Stomach (tissue), 9 donors: ENCODE data around the gene SPOUT1. TPM values are rescaled to one million over a fixed set of nuclear protein-coding genes. Genes with fewer than 3 reads are reported as not detected.

Experiments used
- DNase-seq, 2 donors: peaks; one replicate each; pipeline versions ENCODE4 v3.0.0 to v3.0.0-alpha.2; 2013 to 2019
- H3K27ac ChIP-seq, 5 donors: fragments of 200-600 bp in 4 of 5; sonication (generic) in 4 of 5; one replicate each; pipeline ENCODE4 v1.5.1; 2013 to 2019; ENCODE audit warnings: mild to moderate bottlenecking in 1 of 5, moderate library complexity in 1 of 5
- H3K27me3 ChIP-seq, 3 donors: fragments of 200-600 bp; sonication (generic); one replicate each; pipeline ENCODE4 v1.5.1; 2017 to 2019; ENCODE audit warnings: mixed run types in 1 of 3
- H3K36me3 ChIP-seq, 4 donors: fragments of 200-600 bp; sonication (generic); 1 replicate in 3 of 4; 2 replicates in 1 of 4; pipeline ENCODE4 v1.5.1; 2016 to 2019
- H3K4me1 ChIP-seq, 4 donors: fragments of 200-600 bp; sonication (generic); one replicate each; pipeline ENCODE4 v1.5.1; 2016 to 2019
- H3K4me3 ChIP-seq, 4 donors: fragments of 200-600 bp; sonication (generic) in 3 of 4; one replicate each; pipeline ENCODE4 v1.5.1; 2016 to 2019; ENCODE audit warnings: mild to moderate bottlenecking in 1 of 4
- H3K9me3 ChIP-seq, 4 donors: fragments of 200-600 bp; sonication (generic); one replicate each; pipeline ENCODE4 v1.5.1; 2016 to 2019
- CTCF ChIP-seq, 7 experiments: fragments of 450-650 bp in 4 of 7; fragments of 200-600 bp in 3 of 7; sonication (generic) in 3 of 7; IDR thresholded peaks; one replicate each; pipeline ENCODE4 v1.5.1; 2016 to 2019; ENCODE audit warnings: antibody characterized with exemption in 7 of 7, control low read depth in 2 of 7, mild to moderate bottlenecking in 1 of 7
- EP300 ChIP-seq: sonication (generic); formaldehyde crosslinking; IDR thresholded peaks from one replicate; pipeline ENCODE4 v1.6.1; 2017; ENCODE audit warnings: antibody characterized with exemption
- POLR2A ChIP-seq, 4 donors: fragments of 450-650 bp; IDR thresholded peaks; one replicate each; pipeline ENCODE4 v1.6.1; 2016; ENCODE audit warnings: antibody characterized with exemption in 4 of 4, control low read depth in 2 of 4, mild to moderate bottlenecking in 1 of 4, moderate library complexity in 1 of 4
- POLR2AphosphoS5 ChIP-seq, 3 donors: sonication (generic); formaldehyde crosslinking; IDR thresholded peaks; one replicate each; pipeline ENCODE4 v1.6.1; 2016; ENCODE audit warnings: antibody characterized with exemption in 3 of 3
- WGBS, 5 donors: extraction: QIAGEN DNeasy Blood & Tissue Kit in 3 of 5; methylation state at CpG; one replicate each; pipeline versions ENCODE4 v1.1.5 to v1.1.7; 2013 to 2018; 5-methylcytosine and 5-hydroxymethylcytosine counted together
- intact Hi-C: fragments of 100-400 bp; cut with DNase I; formaldehyde crosslinking; loops from one replicate; pipeline ENCODE4 v1.15.1; 2023; ENCODE audit warnings: low total_unique reads
- polyA plus RNA-seq, 3 donors: library from polyadenylated mRNA; stranded (reverse); fragments of 200-250 nt; gene quantifications; one replicate each; pipeline ENCODE4 v1.2.3, GENCODE V29; 2013
- total RNA-seq, 5 donors: library from RNA; depleted of rRNA; stranded (reverse); fragments of >200 nt; gene quantifications; one replicate each; pipeline versions ENCODE4 v1.1.0 to v1.2.3, GENCODE V29; 2014 to 2016
- donor health status: healthy with polysubstance abuse.
- donor health status: Bipolar disorder and iron deficiency.
- donor health status: healthy.

SPOUT1 gene
- total and polyA plus RNA-seq, 8 donors, result 11.1 to 104 (median 18.7) TPM

- WGBS, 5 donors, result 62 to 69% (median 67%) methylated on average over 5 of the region's 5 CpGs
- Histone ChIP-seq H3K27ac (no peak overlapping the region), H3K36me3 (peaks cover 19 to 41% (median 38%) of the 10 kb centered on the region in 4 donors), H3K4me1 (no peaks in the 10 kb centered on the region), H3K4me3 (no peak overlapping the region), H3K27me3 (no peaks in the 10 kb centered on the region), H3K9me3 (no peaks in the 10 kb centered on the region)
- TF ChIP-seq POLR2AphosphoS5 (IDR thresholded peaks at IDR 0.05) (no peak), POLR2A (IDR thresholded peaks at IDR 0.05) (no peak), EP300 (no peak), CTCF (IDR thresholded peaks at IDR 0.05) (no peak)
- intact Hi-C loops, result no loop called here
- DNase-seq, result no peak
Observed at GRCh38 chr9:128810873-128811272, 18.7 kb downstream of the SPOUT1 start.

- intact Hi-C loops, result no loop called here
- Histone ChIP-seq H3K36me3 (peaks cover 25 to 51% (median 48%) of the 10 kb centered on the region in 4 donors), H3K4me1 (no peaks in the 10 kb centered on the region), H3K27ac (no peak overlapping the region), H3K9me3 (no peaks in the 10 kb centered on the region), H3K4me3 (no peak overlapping the region), H3K27me3 (no peaks in the 10 kb centered on the region)
- WGBS, 5 donors, result 50 to 94% (median 78%) methylated on average over 1 to 2 of the region's 2 CpGs
- TF ChIP-seq EP300 (no peak), POLR2A (IDR thresholded peaks at IDR 0.05) (no peak), POLR2AphosphoS5 (IDR thresholded peaks at IDR 0.05) (no peak), CTCF (IDR thresholded peaks at IDR 0.05) (no peak)
- DNase-seq, result no peak
Observed at GRCh38 chr9:128809831-128810230, 19.8 kb downstream of the SPOUT1 start.

GRCh38 chr9:128809036-128809599 lies 20.5 kb downstream of the SPOUT1 start:
- TF ChIP-seq POLR2A (IDR thresholded peaks at IDR 0.05) (no peak), CTCF (IDR thresholded peaks at IDR 0.05) (no peak), EP300 (no peak), POLR2AphosphoS5 (IDR thresholded peaks at IDR 0.05) (no peak)
- no peak overlapping the region for H3K4me3 ChIP-seq
- H3K36me3 ChIP-seq, result peaks cover 26 to 58% (median 56%) of the 10 kb centered on the region in 4 donors
- intact Hi-C loops, result no loop called here
- no peaks in the 10 kb centered on the region for H3K9me3 ChIP-seq
- H3K4me1 ChIP-seq, result no peaks in the 10 kb centered on the region
- H3K27me3 ChIP-seq, result no peaks in the 10 kb centered on the region
- 91 to 93% (median 91%) methylated on average over 7 to 12 of the region's 12 CpGs for WGBS, 5 donors
- no peak for DNase-seq
- H3K27ac ChIP-seq, result no peak overlapping the region

- peaks cover 31 to 64% (median 61%) of the 10 kb centered on the region in 4 donors for H3K36me3 ChIP-seq
- H3K27me3 ChIP-seq, result no peaks in the 10 kb centered on the region
- no peak overlapping the region for H3K27ac ChIP-seq
- intact Hi-C loops, result no loop called here
- no peak for DNase-seq
- TF ChIP-seq POLR2AphosphoS5 (IDR thresholded peaks at IDR 0.05) (no peak), POLR2A (IDR thresholded peaks at IDR 0.05) (no peak), EP300 (no peak), CTCF (IDR thresholded peaks at IDR 0.05) (no peak)
- 73 to 97% (median 93%) methylated on average over 3 of the region's 3 CpGs for WGBS, 5 donors
- H3K9me3 ChIP-seq, result no peaks in the 10 kb centered on the region
- H3K4me1 ChIP-seq, result no peaks in the 10 kb centered on the region
- H3K4me3 ChIP-seq, result no peak overlapping the region
Observed at GRCh38 chr9:128808543-128808942, 21.1 kb downstream of the SPOUT1 start.
